Measurements from ENCODE around the gene LTBP2. TPM values are rescaled to one million over a fixed set of nuclear protein-coding genes. Genes with fewer than 3 reads are reported as not detected.
"Not testable (repeated sequence)": the region's sequence is repeated elsewhere in the genome, so short reads cannot be mapped to it uniquely, and the experiment has no call there.

Gene LTBP2
- total RNA-seq, 4 donors from 2014 or later, result 19.8 to 51.9 (median 28.8) TPM

GRCh38 chr14:74543771-74544438 lies 68.1 kb downstream of the LTBP2 start:
- H3K36me3 ChIP-seq, result no peaks in the 10 kb centered on the region
- in situ Hi-C loops (cut with MboI; ENCODE audit: low sequenced_read_pairs in 4 of 4) (no loop called here), intact Hi-C loops (cut with DNase I; ENCODE audit: low total_unique reads) (no loop called here)
- ATAC-seq (no peak), DNase-seq (no peak)
- peaks cover 0 to 10% of the 10 kb centered on the region in 2 donors for H3K4me1 ChIP-seq
- H3K27ac ChIP-seq, result no peak overlapping the region
- no peaks in the 10 kb centered on the region for H3K27me3 ChIP-seq
- H3K4me3 ChIP-seq, result no peak overlapping the region
- TF ChIP-seq POLR2A (IDR thresholded peaks at IDR 0.05), result no peak
- no peaks in the 10 kb centered on the region for H3K9me3 ChIP-seq

DNA sequence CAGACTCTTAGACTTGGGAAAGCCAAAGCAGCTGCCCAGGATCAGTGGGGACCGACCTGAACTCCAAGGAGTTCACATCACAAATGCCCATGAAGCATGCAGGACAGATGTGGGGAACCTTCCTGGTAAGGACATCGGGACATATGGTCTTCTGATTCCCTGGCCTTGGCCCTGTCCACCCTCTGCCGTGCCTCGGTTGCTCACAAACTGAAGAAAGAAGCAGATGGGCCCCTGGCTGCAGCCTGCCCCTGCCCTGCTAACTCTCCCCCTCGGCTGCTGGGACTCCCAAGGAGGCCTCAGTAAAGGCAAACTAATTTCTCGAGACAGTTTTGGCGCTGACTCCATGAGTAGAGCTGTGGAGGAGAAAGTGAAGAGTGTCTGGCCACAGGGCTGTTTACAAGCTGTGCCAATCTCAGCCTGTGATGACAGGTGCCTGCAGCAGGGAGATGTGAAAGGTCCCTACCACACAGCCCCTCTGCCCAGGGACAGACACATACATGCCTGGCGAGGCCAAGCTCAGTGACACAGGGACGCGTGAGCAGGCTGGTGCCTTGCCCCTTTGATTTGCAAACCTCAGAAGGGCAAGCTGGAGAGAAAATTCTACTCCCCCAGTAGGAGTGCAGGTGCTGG lies 69.9 kb downstream of the LTBP2 start:
- in situ Hi-C loops (cut with MboI; ENCODE audit: low sequenced_read_pairs in 4 of 4) (no loop called here), intact Hi-C loops (cut with DNase I; ENCODE audit: low total_unique reads) (no loop called here)
- Histone ChIP-seq H3K36me3 (no peaks in the 10 kb centered on the region), H3K4me3 (no peak overlapping the region), H3K27me3 (no peaks in the 10 kb centered on the region), H3K9me3 (no peaks in the 10 kb centered on the region), H3K4me1 (no peaks in the 10 kb centered on the region), H3K27ac (no peak overlapping the region)
- ATAC-seq, result no peak
- no peak for DNase-seq
- TF ChIP-seq CTCF (IDR thresholded peaks at IDR 0.05 in 4 of 5, conservative IDR thresholded peaks at IDR 0.05 in 1 of 5) (no peak), POLR2A (IDR thresholded peaks at IDR 0.05) (no peak)

- in situ Hi-C loops (cut with MboI; ENCODE audit: low sequenced_read_pairs in 4 of 4) (no loop called here), intact Hi-C loops (cut with DNase I; ENCODE audit: low total_unique reads) (no loop called here)
- Histone ChIP-seq H3K27ac (no peak overlapping the region), H3K36me3 (no peaks in the 10 kb centered on the region), H3K4me3 (no peak overlapping the region), H3K9me3 (no peaks in the 10 kb centered on the region), H3K27me3 (no peaks in the 10 kb centered on the region), H3K4me1 (no peaks in the 10 kb centered on the region)
- DNase-seq (no peak), ATAC-seq (no peak)
- TF ChIP-seq POLR2A (IDR thresholded peaks at IDR 0.05) (no peak), CTCF (IDR thresholded peaks at IDR 0.05 in 4 of 5, conservative IDR thresholded peaks at IDR 0.05 in 1 of 5) (no peak)
These were observed 70.8 kb downstream of the LTBP2 start for GRCh38 chr14:74541225-74541624.

GRCh38 chr14:74539503-74539902 lies 72.5 kb downstream of the LTBP2 start:
- Histone ChIP-seq H3K9me3 (no peaks in the 10 kb centered on the region), H3K27me3 (no peaks in the 10 kb centered on the region), H3K4me1 (no peaks in the 10 kb centered on the region), H3K4me3 (no peak overlapping the region), H3K36me3 (no peaks in the 10 kb centered on the region), H3K27ac (no peak overlapping the region)
- ATAC-seq (no peak), DNase-seq (no peak)
- intact Hi-C loops (cut with DNase I; ENCODE audit: low total_unique reads) (no loop called here), in situ Hi-C loops (cut with MboI; ENCODE audit: low sequenced_read_pairs in 4 of 4) (no loop called here)
- TF ChIP-seq CTCF (IDR thresholded peaks at IDR 0.05 in 4 of 5, conservative IDR thresholded peaks at IDR 0.05 in 1 of 5) (no peak), POLR2A (IDR thresholded peaks at IDR 0.05) (no peak)

DNA sequence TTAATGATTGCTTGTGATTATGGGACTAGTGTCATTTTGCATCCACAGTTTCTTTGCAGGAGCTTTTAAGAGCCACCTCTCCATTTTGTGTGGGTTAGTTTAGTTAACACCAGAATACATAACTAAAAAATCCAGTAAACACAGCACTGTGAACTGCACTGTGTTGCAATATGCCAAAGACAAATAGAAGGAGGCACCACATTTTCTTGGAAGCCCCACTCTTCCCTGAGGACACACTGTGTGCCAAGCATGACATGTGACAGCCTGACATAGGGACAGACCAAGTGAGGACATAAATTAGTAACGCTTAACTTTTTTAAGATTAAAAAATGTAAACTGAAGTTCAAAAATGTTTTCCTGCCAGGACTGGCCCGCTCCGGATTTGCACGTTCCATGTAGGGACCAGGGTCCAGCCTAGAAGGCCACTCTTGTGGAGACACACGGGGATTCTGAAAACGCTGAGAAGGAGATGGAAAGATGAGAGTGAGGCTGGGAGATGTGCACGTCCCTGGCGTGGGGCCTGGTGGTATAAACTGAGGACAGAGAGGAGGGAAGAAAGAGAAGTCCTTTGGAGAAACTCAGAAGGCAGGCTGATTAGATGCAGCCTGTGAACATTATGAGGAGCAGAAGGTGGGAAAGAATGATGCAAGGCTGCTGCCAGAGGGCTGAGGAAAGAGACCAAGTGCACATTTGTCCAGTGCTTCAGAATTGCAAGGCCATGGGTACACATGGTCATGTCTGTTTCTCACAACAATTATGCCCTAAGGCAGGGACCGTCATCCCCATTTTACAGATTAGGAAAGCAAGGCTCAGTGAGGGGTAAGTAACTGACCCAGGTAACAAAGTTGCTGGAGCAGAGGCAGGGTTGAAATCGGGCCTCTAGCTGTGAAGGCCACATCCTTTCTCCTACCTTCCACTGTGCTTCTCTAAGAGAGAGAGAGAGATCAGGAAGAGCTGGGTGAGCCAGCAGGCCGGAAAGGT lies 73.3 kb downstream of the LTBP2 start:
- no peaks in the 10 kb centered on the region for H3K36me3 ChIP-seq
- in situ Hi-C loops (cut with MboI; ENCODE audit: low sequenced_read_pairs in 4 of 4), result no loop called here
- H3K27me3 ChIP-seq, result no peaks in the 10 kb centered on the region
- TF ChIP-seq CTCF (IDR thresholded peaks at IDR 0.05 in 4 of 5, conservative IDR thresholded peaks at IDR 0.05 in 1 of 5) (no peak), POLR2A (IDR thresholded peaks at IDR 0.05) (no peak)
- intact Hi-C loops (cut with DNase I; ENCODE audit: low total_unique reads), result no loop called here
- no peaks in the 10 kb centered on the region for H3K4me1 ChIP-seq
- H3K9me3 ChIP-seq, result no peaks in the 10 kb centered on the region
- DNase-seq (no peak), ATAC-seq (no peak)
- no peak overlapping the region for H3K4me3 ChIP-seq
- no peak overlapping the region for H3K27ac ChIP-seq

DNA sequence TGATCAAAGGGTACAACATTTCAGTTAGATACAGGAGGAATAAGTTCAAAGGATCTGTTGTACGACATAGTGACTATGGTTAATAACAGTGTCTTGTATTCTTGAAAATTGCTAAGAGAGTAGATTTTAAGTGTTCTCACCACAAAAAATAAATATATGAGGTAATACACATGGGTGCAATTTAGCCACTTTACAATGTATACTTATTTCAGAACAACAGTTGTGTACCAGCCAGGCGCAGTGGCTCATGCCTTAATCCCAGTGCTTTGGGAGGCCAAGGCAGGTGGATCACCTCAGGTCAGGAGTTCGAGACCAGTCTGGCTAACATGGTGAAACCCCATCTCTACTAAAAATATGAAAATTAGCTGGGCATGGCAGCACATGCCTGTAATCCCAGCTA lies 75.7 kb downstream of the LTBP2 start:
- intact Hi-C loops (cut with DNase I; ENCODE audit: low total_unique reads); ATAC-seq; DNase-seq; H3K9me3 ChIP-seq; in situ Hi-C loops (cut with MboI; ENCODE audit: low sequenced_read_pairs in 4 of 4); H3K36me3 ChIP-seq; H3K4me3 ChIP-seq; H3K27me3 ChIP-seq; H3K4me1 ChIP-seq; H3K27ac ChIP-seq: not testable (repeated sequence)
